Astrocyte of the spinal cord (primary cell): ENCODE results near the gene SYTL2.

Experiments used
- DNase-seq: peaks from one replicate; pipeline ENCODE4 v3.0.0; 2011; ENCODE audit warnings: low read depth, low spot score
- H3K4me3 ChIP-seq: 2 replicates; pipeline ENCODE4 v1.5.1; 2011; ENCODE audit warnings: low read depth, mild to moderate bottlenecking, low read length, moderate library complexity
- CTCF ChIP-seq: IDR thresholded peaks from 2 replicates; pipeline ENCODE4 v1.5.1; 2012; ENCODE audit warnings: low read depth, mild to moderate bottlenecking, low read length, inconsistent platforms
- in situ Hi-C: cut with HindIII; loops from 2 replicates; pipeline ENCODE4 v1.10.0; 2017; ENCODE audit warnings: low sequenced_read_pairs

The SYTL2 gene

GRCh38 chr11:85647078-85647477, 163.9 kb downstream of the SYTL2 start:
- TF ChIP-seq CTCF = no peak
- no peak for DNase-seq
- H3K4me3 ChIP-seq = peak overlapping the region; percentile 76
- in situ Hi-C loops = no loop called here
